Measurements from ENCODE around the gene CALR3.
"Not testable (repeated sequence)": the region's sequence is repeated elsewhere in the genome, so short reads cannot be mapped to it uniquely, and the experiment has no call there.

The CALR3 gene

GRCh38 chr19:16525751-16526481, 29.9 kb upstream of the CALR3 start:
- DNase-seq (ENCODE audit: insufficient read length, low spot score) (no peak), FAIRE-seq (no peak)

GRCh38 chr19:16524991-16525734, 29.2 kb upstream of the CALR3 start:
- no peak for FAIRE-seq
- no peak for DNase-seq (ENCODE audit: insufficient read length, low spot score)

DNA sequence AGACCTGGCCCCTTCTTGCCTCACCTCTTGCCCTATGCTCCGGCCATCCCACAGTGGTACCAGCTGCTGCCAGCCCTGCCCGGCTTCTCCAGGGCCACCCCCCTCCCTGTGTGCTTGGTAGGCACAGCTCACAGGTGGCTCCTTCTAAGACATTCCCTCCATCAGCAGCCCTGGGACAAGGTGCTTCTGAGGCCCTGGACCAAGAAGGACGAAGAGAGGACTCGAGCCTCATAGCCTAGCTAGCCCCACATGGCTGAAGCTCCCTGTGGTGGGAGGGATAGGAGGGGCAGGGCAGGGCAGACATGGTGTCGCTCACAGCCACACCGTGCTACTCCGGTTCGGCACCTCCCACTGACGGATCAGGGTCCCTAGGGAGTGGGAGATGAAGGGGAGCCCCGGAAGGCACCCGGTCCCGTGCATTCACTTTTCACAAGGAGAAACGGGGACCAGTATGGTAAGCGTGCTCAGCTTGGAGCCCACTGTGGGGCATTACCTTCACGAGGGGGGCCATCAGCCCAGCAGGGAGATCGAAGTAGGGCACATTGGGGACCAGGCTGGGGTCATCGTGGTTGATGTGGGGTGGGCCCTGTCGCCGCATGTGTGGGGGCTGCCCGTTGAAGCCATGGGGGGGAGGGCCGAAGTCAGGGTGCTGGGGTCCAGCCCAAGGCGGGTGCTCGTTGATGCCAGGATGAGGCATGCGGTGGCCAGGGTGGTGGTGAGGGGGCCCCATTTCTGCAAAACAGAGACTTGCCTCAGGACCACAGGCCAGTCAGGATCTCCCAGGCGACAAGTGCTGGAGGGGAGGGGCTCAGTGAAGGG, 26.8 kb upstream of the CALR3 start:
- DNase-seq (ENCODE audit: insufficient read length, low spot score): no peak
- no peak for FAIRE-seq

DNA sequence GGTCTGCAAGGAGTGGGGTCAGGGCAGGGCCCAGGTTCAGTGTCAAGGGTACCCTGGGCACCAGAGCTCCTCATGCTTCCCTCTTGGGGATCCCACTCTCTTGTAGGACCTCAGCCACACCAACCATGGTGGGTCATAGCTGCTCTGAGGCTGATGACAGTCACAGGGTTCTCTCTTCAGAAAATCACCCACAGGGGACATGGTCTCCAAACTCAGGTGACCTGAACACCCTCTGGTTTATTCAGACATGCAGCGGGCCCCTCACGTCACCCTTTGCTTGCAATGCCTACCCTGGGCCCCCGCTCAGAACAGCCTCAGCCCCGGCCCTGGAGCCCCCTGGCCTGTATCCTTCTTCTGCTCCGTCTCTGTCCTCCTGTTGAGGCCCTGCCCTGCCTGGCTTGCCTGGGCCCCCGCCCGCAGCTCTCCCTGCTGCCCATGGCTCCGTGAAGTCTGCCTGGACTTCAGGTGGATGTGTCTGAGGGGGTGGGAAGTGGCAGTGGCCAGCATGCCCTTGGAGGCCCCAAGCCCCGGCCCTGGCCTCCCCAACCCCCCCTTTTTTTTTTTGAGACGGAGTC, 25.8 kb upstream of the CALR3 start:
- no peak for FAIRE-seq
- no peak for DNase-seq (ENCODE audit: insufficient read length, low spot score)

DNA sequence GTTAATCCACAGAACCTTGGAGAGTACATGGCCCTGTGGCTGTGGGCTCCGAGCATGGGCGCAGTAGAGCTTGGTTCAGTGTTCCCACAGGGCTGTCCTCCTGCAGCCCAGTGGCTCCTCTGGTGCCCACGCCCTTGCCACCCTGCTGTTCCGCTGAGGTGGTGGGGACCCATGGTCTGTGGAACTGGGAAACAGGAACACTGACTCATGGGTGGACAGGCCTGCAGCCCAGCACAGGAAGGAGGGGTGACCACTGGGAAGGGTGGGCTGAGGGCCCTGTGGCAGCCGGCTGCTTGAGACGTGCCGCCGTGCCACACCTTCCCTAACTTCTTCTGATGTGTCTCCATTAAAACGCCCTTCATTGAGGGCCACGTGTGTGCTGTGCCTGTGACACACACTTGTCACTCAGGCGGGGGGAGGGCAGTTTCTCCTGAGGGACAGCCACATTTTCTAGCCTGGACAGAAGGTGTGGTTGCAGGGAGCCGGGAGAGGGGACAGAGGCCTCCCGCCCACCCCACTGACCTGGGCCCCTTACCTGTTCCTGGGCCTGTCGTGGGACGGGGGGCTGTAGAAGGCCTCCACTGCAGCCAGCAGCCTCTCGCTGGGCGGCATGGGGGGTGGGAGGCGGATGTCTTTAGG, 25.1 kb upstream of the CALR3 start:
- no peak for DNase-seq (ENCODE audit: insufficient read length, low spot score)
- no peak for FAIRE-seq

DNA sequence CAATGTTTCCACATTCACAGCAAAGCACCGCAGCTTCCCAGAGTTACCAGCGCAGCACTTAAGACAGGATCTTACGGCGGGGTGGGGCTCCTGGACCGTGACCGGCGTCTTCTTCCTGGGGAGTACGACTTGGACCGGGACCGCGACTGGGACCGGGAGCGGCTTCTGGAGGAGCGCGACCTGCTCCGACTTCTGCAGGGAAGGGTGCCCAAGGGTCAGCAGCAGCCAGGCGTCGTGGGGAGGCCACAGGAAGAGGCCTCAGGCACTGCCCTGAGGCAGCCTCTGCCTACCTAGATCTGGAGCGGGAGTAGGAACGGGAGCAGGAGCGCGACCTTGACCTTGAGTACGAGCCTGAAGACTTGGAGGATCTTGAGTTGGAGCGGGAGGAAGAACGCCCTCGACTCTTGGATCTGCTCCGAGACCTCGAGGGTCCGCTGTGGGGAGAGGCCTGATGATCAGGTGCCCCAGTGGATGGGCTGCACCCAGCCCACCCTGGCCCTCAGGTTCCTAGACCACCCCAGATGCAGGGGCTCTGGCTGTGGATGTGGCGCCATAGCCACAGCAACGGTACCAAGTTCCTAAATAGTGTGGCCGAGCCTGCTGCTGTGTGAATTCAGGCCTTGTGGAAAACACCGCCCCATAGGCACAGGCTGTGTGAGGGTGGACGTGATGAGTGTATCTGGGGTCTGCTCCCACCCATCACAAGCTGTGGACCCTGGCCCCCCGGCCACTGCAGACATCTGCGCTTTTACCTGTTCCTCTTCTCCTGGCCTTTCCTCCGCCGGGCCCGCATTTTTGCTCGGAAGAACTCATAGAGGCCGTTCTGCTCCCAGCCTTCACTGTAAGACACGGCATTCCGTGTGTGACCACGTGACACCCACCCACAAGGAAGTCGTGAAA, 24.4 kb upstream of the CALR3 start:
- no peak for FAIRE-seq
- DNase-seq (ENCODE audit: insufficient read length, low spot score): no peak

DNA sequence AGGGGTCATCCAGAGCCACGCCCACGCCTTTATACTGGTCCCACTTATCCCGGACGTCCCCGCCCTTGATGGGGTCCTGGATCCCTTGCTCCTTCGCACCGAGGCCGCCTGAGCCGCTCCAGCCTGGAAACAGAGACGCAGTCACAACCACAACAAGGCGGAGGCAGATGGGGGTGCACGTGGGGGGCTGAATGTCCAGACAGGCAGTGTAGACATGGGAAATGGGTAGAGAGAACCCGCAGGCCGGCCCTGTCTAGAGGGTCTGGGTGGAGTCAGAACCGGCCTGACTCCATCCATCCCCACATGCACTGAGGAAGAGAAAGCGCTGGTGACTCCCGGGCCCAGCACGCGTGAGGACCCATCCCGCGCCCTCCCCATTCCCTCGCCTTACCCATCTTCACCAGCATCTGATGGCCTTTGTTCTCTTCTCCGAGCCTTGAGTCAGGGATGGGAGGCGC, 23.3 kb upstream of the CALR3 start:
- DNase-seq (ENCODE audit: insufficient read length, low spot score): no peak
- no peak for FAIRE-seq

DNA sequence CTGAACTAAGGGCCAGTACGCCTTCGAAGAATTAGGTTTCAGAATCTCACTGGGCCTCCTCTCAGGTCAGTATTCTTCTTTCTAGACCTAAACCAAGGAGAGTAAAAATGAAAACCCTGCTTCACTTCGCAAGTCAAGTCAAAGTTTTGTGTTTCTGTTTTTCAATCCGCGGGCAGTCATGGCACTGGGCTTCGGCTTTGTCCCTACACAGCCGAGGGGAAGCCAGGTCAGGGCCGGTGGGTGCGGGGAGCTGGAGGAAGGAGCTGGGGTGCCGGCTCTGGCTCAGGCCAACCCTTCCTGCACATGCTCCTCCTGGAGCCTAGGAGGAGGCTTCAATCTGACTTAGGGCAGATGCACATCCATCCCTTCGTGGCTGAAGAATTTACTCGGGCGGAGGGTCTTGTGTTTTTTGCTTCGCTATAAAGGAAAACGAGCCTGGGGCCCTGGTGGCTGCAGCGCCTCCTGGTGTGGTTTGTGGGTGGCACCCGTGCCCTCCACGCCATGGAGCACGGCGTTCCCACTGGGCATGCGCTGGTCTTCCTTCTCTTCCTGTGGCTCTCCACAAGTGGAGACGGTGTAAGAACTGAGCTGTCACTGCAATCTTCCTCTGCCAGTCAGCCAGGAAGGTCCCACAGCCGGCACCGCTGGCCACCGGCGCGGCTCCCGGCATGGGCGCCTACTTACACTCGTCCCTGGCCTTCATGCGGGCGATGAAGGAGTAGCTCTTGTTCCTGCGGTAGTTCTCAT, 22.7 kb upstream of the CALR3 start:
- FAIRE-seq (no peak), DNase-seq (ENCODE audit: insufficient read length, low spot score) (no peak)

DNA sequence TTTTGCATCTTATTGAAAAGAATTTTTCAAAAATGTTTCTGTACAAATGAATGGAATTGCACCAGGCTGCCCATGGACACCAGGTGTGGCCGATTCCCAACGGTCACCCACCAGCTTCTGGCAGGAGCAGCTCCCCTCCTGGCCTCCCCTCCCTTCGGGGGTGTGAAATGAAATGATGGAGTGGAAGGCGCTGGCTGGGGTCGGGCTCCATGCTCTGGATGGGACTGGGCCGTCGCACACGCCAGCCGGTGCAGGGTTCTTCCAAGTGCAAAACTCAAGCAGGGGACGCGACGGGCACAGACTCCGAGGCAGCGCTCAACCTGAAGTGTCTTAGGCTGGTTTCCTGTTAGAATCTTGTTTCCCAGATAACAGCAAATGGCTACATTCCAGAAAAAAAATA, 22.1 kb upstream of the CALR3 start:
- DNase-seq (ENCODE audit: insufficient read length, low spot score) (no peak), FAIRE-seq (no peak)

GRCh38 chr19:16516923-16517610, 21.1 kb upstream of the CALR3 start:
- DNase-seq (ENCODE audit: insufficient read length, low spot score): no peak
- no peak for FAIRE-seq

DNA sequence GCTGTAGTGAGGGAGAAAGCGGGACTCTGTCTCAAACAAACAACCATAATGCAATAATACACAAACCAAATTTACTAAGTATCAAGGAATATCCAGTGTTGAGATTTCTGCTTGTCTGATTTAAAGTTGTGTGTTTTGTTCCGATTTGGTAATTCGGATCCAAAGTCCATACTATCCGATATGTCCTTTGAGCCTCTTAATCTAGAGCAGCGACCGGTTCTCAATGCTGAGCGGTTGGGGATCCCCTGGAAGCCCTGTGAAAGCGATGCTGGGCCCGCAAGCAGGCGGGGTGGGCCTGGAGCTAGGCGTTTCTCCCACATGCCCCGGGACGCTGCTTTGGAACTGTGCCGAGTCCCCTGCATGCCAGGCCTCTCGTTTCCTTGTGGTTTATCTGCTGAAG, 20.4 kb upstream of the CALR3 start:
- no peak for FAIRE-seq
- no peak for DNase-seq (ENCODE audit: insufficient read length, low spot score)

GRCh38 chr19:16514383-16515019, 18.5 kb upstream of the CALR3 start:
- no peak for DNase-seq (ENCODE audit: insufficient read length, low spot score)
- no peak for FAIRE-seq

GRCh38 chr19:16512611-16513010, 16.6 kb upstream of the CALR3 start:
- FAIRE-seq: not testable (repeated sequence)

DNA sequence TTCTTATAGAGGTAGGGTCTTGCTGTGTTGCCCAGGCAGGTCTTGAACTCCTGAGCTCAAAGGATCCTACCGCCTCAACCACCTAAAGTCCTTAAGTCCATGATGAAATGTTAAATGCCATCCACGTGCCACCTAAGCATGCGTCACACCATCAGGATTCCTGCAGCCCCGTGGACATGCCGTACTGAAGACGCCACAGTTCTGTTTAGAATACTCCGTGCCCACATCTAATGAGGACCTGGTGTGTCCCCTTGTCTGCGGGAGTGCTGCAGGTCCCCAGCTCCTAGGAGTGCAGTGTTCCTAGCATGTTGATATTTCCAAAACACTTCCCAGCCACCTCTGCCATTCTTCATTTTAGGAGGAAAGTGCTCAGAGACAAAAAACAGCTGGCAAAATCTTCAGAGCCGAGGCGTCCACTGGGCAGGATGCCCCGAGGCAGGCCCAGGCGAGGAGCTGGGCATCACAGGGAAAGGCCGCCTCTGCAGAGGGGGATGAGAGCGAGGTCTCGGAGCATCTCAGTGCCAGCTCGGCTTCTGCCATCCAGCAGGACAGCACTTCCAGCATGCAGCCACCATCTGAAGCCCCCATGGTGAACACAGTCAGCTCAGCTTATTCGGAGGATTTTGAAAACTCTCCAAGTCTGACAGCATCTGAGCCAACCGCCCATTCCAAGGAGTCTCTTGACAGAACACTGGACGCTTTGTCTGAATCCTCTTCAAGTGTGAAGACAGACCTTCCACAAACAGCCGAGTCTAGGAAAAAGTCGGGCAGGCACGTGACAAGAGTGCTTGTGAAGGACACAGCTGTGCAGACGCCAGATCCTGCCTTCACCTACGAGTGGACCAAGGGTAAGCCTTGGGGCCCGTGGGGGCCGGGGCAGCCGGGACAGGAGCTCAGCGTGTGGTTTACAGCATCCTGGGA, 13.4 kb upstream of the CALR3 start:
- DNase-seq (ENCODE audit: insufficient read length, low spot score): no peak
- no peak for FAIRE-seq

More at GRCh38 chr19:16512611-16513010, 16.6 kb upstream of the CALR3 start:
- DNase-seq (ENCODE audit: insufficient read length, low spot score): not testable (repeated sequence)

- FAIRE-seq (no peak), DNase-seq (ENCODE audit: insufficient read length, low spot score) (no peak)
Observed at GRCh38 chr19:16508546-16508945, 12.6 kb upstream of the CALR3 start.

- FAIRE-seq (no peak), DNase-seq (ENCODE audit: insufficient read length, low spot score) (no peak)
Observed at GRCh38 chr19:16506961-16507360, 11.0 kb upstream of the CALR3 start.

- DNase-seq (ENCODE audit: insufficient read length, low spot score); FAIRE-seq: not testable (repeated sequence)
Observed at GRCh38 chr19:16506161-16506560, 10.2 kb upstream of the CALR3 start.

All from GM19239 (cell line).